H1 (cell line): ENCODE data around the gene SEMA3D. TPM values are rescaled to one million over a fixed set of nuclear protein-coding genes. Genes with fewer than 3 reads are reported as not detected.

ENCODE experiments used
- CTCF ChIA-PET: fragments of 300-600 bp; sonication (Branson Sonifier 250); formaldehyde crosslinking; loops from one replicate; lab custom pipeline; 2021; ENCODE audit not compliant: partially characterized antibody; lab: Charles Lee
- POLR2A ChIA-PET: fragments of 300-600 bp; sonication (Branson Sonifier 250); formaldehyde crosslinking; loops from one replicate; lab custom pipeline; 2021; ENCODE audit warnings: inconsistent platforms; ENCODE audit not compliant: partially characterized antibody; lab: Charles Lee
- DNase-seq, 2 experiments: peaks; one replicate each; pipeline versions ENCODE4 v3.0.0 to v3.0.0-alpha.2; 2010 to 2022; ENCODE audit warnings: low spot score in 2 of 2, low read depth in 1 of 2, mixed read lengths in 1 of 2
- FAIRE-seq: peaks from 2 replicates; lab custom pipeline; 2011; peaks lifted over from hg19 to GRCh38; lab: Jason Lieb, UNC
- H2AFZ ChIP-seq: 2 replicates; pipeline ENCODE4 v1.8.1; 2012; ENCODE audit warnings: low read length, inconsistent platforms
- H2AK5ac ChIP-seq: 2 replicates; pipeline ENCODE4 v1.6.1; 2013; ENCODE audit warnings: low read depth, low read length
- H2BK120ac ChIP-seq: replicated peaks from 2 replicates; pipeline ENCODE3; 2013; ENCODE audit warnings: low read depth, low read length, inconsistent platforms
- H2BK12ac ChIP-seq: 2 replicates; pipeline ENCODE4 v1.6.1; 2013; ENCODE audit warnings: low read depth, low read length
- H2BK15ac ChIP-seq: 2 replicates; pipeline ENCODE4 v1.6.1; 2013; ENCODE audit warnings: low read length
- H2BK20ac ChIP-seq: 2 replicates; pipeline ENCODE4 v1.6.1; 2013; ENCODE audit warnings: low read length
- H2BK5ac ChIP-seq: 2 replicates; pipeline ENCODE4 v1.6.1; 2013; ENCODE audit warnings: low read depth, low read length
- H3K14ac ChIP-seq: 2 replicates; pipeline ENCODE4 v1.6.1; 2013; ENCODE audit warnings: inconsistent platforms; ENCODE audit not compliant: insufficient read length
- H3K18ac ChIP-seq: 2 replicates; pipeline ENCODE4 v1.6.1; 2013; ENCODE audit warnings: low read length; ENCODE audit errors: extremely low read depth
- H3K23ac ChIP-seq: 2 replicates; pipeline ENCODE4 v1.6.1; 2013; ENCODE audit warnings: inconsistent platforms; ENCODE audit not compliant: insufficient read length
- H3K23me2 ChIP-seq: 2 replicates; pipeline ENCODE4 v1.6.1; 2013; ENCODE audit warnings: low read depth, low read length
- H3K27ac ChIP-seq: 2 replicates; pipeline ENCODE4 v1.6.1; 2011; ENCODE audit warnings: low read depth, low read length, inconsistent platforms
- H3K27me3 ChIP-seq, 4 experiments: replicated peaks in 1 of 4; 1 replicate in 1 of 4; 2 replicates in 3 of 4; pipeline versions ENCODE4 v1.6.1 to v1.8.1; 2011 to 2013; ENCODE audit warnings: low read length in 3 of 4, mild to moderate bottlenecking in 3 of 4, inconsistent platforms in 2 of 4, mixed read lengths in 2 of 4, moderate library complexity in 1 of 4; ENCODE audit not compliant: control insufficient read depth in 3 of 4, insufficient read depth in 3 of 4; ENCODE audit errors: extremely low read depth in 1 of 4
- H3K36me3 ChIP-seq, 4 experiments: 2 replicates each; pipeline versions ENCODE4 v1.6.1 to v1.8.1; 2011 to 2013; ENCODE audit warnings: mild to moderate bottlenecking in 4 of 4, low read length in 3 of 4, moderate library complexity in 2 of 4, control low read depth in 1 of 4, inconsistent platforms in 1 of 4; ENCODE audit not compliant: insufficient read depth in 4 of 4, control insufficient read depth in 2 of 4
- H3K4ac ChIP-seq: replicated peaks from 2 replicates; pipeline ENCODE3; 2013; ENCODE audit warnings: low read length, low read depth, mixed read lengths, inconsistent platforms; ENCODE audit not compliant: insufficient read length
- H3K4me1 ChIP-seq, 4 experiments: replicated peaks in 1 of 4; 1 replicate in 1 of 4; 2 replicates in 3 of 4; pipeline versions ENCODE4 v1.6.1 to v1.8.1; 2011 to 2013; ENCODE audit warnings: low read length in 3 of 4, inconsistent platforms in 2 of 4, mixed read lengths in 1 of 4; ENCODE audit not compliant: insufficient read depth in 4 of 4, control insufficient read depth in 3 of 4
- H3K4me2 ChIP-seq, 2 experiments: 2 replicates each; pipeline versions ENCODE4 v1.6.1 to v1.8.1; 2011 to 2013; ENCODE audit warnings: low read depth in 2 of 2, low read length in 2 of 2, control low read depth in 1 of 2, inconsistent platforms in 1 of 2, mild to moderate bottlenecking in 1 of 2; ENCODE audit not compliant: insufficient read depth in 1 of 2
- H3K4me3 ChIP-seq, 4 experiments: fragments of 200-600, 300-600 bp in 1 of 4; sonication (generic), shearing (Covaris generic), sonication (Bioruptor Twin) in 1 of 4; 2 replicates each; pipeline versions ENCODE4 v1.5.1 to v1.8.1; 2011 to 2016; ENCODE audit warnings: low read length in 4 of 4, low read depth in 3 of 4, control low read depth in 2 of 4, inconsistent platforms in 2 of 4, mild to moderate bottlenecking in 2 of 4, mixed read lengths in 1 of 4, moderate library complexity in 1 of 4; ENCODE audit not compliant: insufficient read depth in 2 of 4; ENCODE audit errors: extremely low read depth in 1 of 4
- H3K56ac ChIP-seq: replicated peaks from 2 replicates; pipeline ENCODE3; 2013; ENCODE audit warnings: low read depth, mild to moderate bottlenecking, mixed read lengths, low read length, inconsistent platforms; ENCODE audit not compliant: insufficient read length
- H3K79me1 ChIP-seq: 2 replicates; pipeline ENCODE4 v1.6.1; 2013; ENCODE audit warnings: low read depth, low read length, control low read depth
- H3K79me2 ChIP-seq, 2 experiments: 2 replicates each; pipeline versions ENCODE4 v1.6.1 to v1.8.1; 2012 to 2013; ENCODE audit warnings: low read length in 2 of 2, mild to moderate bottlenecking in 2 of 2, inconsistent platforms in 1 of 2; ENCODE audit not compliant: insufficient read depth in 2 of 2, control insufficient read depth in 1 of 2
- H3K9ac ChIP-seq, 4 experiments: replicated peaks in 1 of 4; 1 replicate in 1 of 4; 2 replicates in 3 of 4; pipeline versions ENCODE4 v1.6.1 to v1.8.1; 2011 to 2013; ENCODE audit warnings: low read depth in 3 of 4, low read length in 3 of 4, control low read depth in 2 of 4, mild to moderate bottlenecking in 2 of 4, moderate library complexity in 2 of 4, inconsistent platforms in 1 of 4; ENCODE audit errors: extremely low read depth in 1 of 4
- H3K9me3 ChIP-seq, 2 experiments: 2 replicates each; pipeline versions ENCODE4 v1.6.1 to v1.8.1; 2012 to 2013; ENCODE audit warnings: mild to moderate bottlenecking in 2 of 2, moderate library complexity in 2 of 2, control low read depth in 1 of 2, inconsistent platforms in 1 of 2, low read depth in 1 of 2, low read length in 1 of 2, mixed read lengths in 1 of 2; ENCODE audit not compliant: insufficient read depth in 2 of 2
- H4K20me1 ChIP-seq, 2 experiments: replicated peaks in 1 of 2; 2 replicates each; pipeline versions ENCODE3 to v1.8.1; 2011 to 2013; ENCODE audit warnings: inconsistent platforms in 2 of 2, low read length in 2 of 2, mild to moderate bottlenecking in 1 of 2; ENCODE audit not compliant: insufficient read depth in 2 of 2, control insufficient read depth in 1 of 2
- H4K5ac ChIP-seq: 2 replicates; pipeline ENCODE4 v1.6.1; 2013; ENCODE audit warnings: low read length, low read depth, mixed read lengths, inconsistent platforms; ENCODE audit not compliant: insufficient read length
- H4K8ac ChIP-seq: 2 replicates; pipeline ENCODE4 v1.8.0; 2013; ENCODE audit warnings: mild to moderate bottlenecking, moderate library complexity, low read length, inconsistent platforms; ENCODE audit not compliant: insufficient read depth; ENCODE audit errors: extremely low read depth
- H4K91ac ChIP-seq: replicated peaks from 2 replicates; pipeline ENCODE3; 2013; ENCODE audit warnings: low read length, mixed read lengths, inconsistent platforms; ENCODE audit not compliant: insufficient read length
- ASH2L ChIP-seq: fragments of 200-600, 300-600 bp; sonication (generic); IDR thresholded peaks from one replicate; pipeline ENCODE4 v1.7.1; 2017; ENCODE audit warnings: low read length
- CTBP2 ChIP-seq: IDR thresholded peaks from 2 replicates; pipeline ENCODE4 v1.7.0; 2011; ENCODE audit warnings: borderline replicate concordance, mild to moderate bottlenecking, moderate library complexity, mixed read lengths, low read length; ENCODE audit not compliant: insufficient read depth, insufficient read length
- WGBS, 2 experiments: shearing (Covaris generic) in 1 of 2; methylation state at CpG; one replicate each; pipeline versions ENCODE4 v1.1.6 to v1.1.7; 2013 to 2015; ENCODE audit warnings: low lambda C conversion rate in 2 of 2, mixed read lengths in 2 of 2, inconsistent platforms in 1 of 2, low coverage in 1 of 2, missing lambda C conversion rate in 1 of 2; ENCODE audit not compliant: insufficient replicate concordance in 2 of 2, insufficient coverage in 1 of 2, insufficient read length in 1 of 2; ENCODE audit errors: extremely low coverage in 1 of 2, missing lambda C conversion rate in 1 of 2; 5-methylcytosine and 5-hydroxymethylcytosine counted together
- polyA plus RNA-seq, 7 experiments: library from polyadenylated mRNA; depleted of rRNA in 3 of 7; stranded (reverse) in 5 of 7; unstranded in 2 of 7; fragments of >200 nt in 5 of 7; fragments of 200-250 nt in 2 of 7; gene quantifications; 1 replicate in 5 of 7; 2 replicates in 1 of 7; 4 replicates in 1 of 7; pipeline versions ENCODE4 v1.2.1 to v1.2.3, GENCODE V29; 2011 to 2013; ENCODE audit warnings: missing spikeins in 2 of 7, mixed read lengths in 2 of 7
- total RNA-seq: library from RNA; stranded (reverse); fragmentation: NEBNext Ultra II Directional; extraction: Animal tissue kit (Norgen Biotek cat#: 25700); gene quantifications from 2 replicates; pipeline ENCODE4 v1.2.1, GENCODE V29; 2021

Gene SEMA3D
- total and polyA plus RNA-seq, 2 of the 8 experiments (the other 6 are each of a cell fraction or from before 2014, with no cell fraction given) = 1.6 to 3.5 TPM

GRCh38 chr7:84946549-84946948, 240.3 kb downstream of the SEMA3D start:
- FAIRE-seq (no peak), DNase-seq (no peak)
- Histone ChIP-seq H2BK5ac (no peak overlapping the region), H3K27ac (no peak overlapping the region), H3K9me3 (no peaks in the 10 kb centered on the region), H3K9ac (no peak overlapping the region), H3K4me3 (no peak overlapping the region), H3K18ac (no peak overlapping the region), H2BK120ac (no peak overlapping the region), H3K27me3 (no peaks in the 10 kb centered on the region), H3K4me2 (no peak overlapping the region), H3K56ac (no peak overlapping the region), H3K23ac (no peak overlapping the region), H4K91ac (no peak overlapping the region), H3K36me3 (no peaks in the 10 kb centered on the region), H4K5ac (no peak overlapping the region), H3K4me1 (peaks cover 0 to 3% (median 0%) of the 10 kb centered on the region in 4 experiments; a peak in 1 of 7 replicates), H3K4ac (no peak overlapping the region), H3K79me1 (no peaks in the 10 kb centered on the region), H4K20me1 (no peaks in the 10 kb centered on the region), H3K14ac (no peak overlapping the region), H3K23me2 (no peaks in the 10 kb centered on the region), H2AK5ac (no peak overlapping the region), H2BK20ac (no peak overlapping the region), H4K8ac (no peak overlapping the region), H3K79me2 (no peaks in the 10 kb centered on the region), H2BK15ac (no peak overlapping the region), H2BK12ac (no peak overlapping the region), H2AFZ (no peak overlapping the region; the same call in 1 of the 2 replicates)
- CTCF ChIA-PET = interaction anchor here (1.5 kb wide), 1 partner anchor 1010 kb away, joined by 4 read pairs; no protein-coding TSS in a partner anchor
- POLR2A ChIA-PET = no interaction called here
- 89 to 100% methylated on average over 1 of the region's 1 CpG for WGBS, 2 experiments
- TF ChIP-seq ASH2L (no peak), CTBP2 (no peak)
